Osteoblast (primary cell): ENCODE measurements around the gene ACTL9. TPM values are rescaled to one million over a fixed set of nuclear protein-coding genes. Genes with fewer than 3 reads are reported as not detected.
"Not testable (repeated sequence)": the region's sequence is repeated elsewhere in the genome, so short reads cannot be mapped to it uniquely, and the experiment has no call there.

Experiments used
- DNase-seq: peaks from one replicate; pipeline ENCODE4 v3.0.0; 2011; ENCODE audit warnings: low spot score, mixed read lengths; ENCODE audit not compliant: insufficient read length; ENCODE audit errors: missing footprints
- H2AFZ ChIP-seq: 2 replicates; pipeline ENCODE4 v1.6.0; 2011; ENCODE audit warnings: mild to moderate bottlenecking, low read length
- H3K27ac ChIP-seq: 2 replicates; pipeline ENCODE4 v1.5.1; 2011; ENCODE audit warnings: mild to moderate bottlenecking, low read depth, low read length, moderate library complexity
- H3K27me3 ChIP-seq: 2 replicates; pipeline ENCODE4 v1.6.0; 2012; ENCODE audit warnings: mild to moderate bottlenecking, control low read depth, inconsistent platforms, low read length, moderate library complexity; ENCODE audit not compliant: insufficient read depth
- H3K36me3 ChIP-seq: 2 replicates; pipeline ENCODE4 v1.5.1; 2011; ENCODE audit warnings: mild to moderate bottlenecking, low read length, control low read depth, moderate library complexity; ENCODE audit not compliant: insufficient read depth
- H3K4me1 ChIP-seq: 2 replicates; pipeline ENCODE4 v1.5.1; 2011; ENCODE audit warnings: mild to moderate bottlenecking, low read length, control low read depth, moderate library complexity; ENCODE audit not compliant: insufficient read depth
- H3K4me2 ChIP-seq: 2 replicates; pipeline ENCODE4 v1.6.0; 2011; ENCODE audit warnings: mild to moderate bottlenecking, low read length; ENCODE audit not compliant: insufficient read depth
- H3K4me3 ChIP-seq: fragments of 200-600 bp; sonication (generic); 3 replicates; pipeline ENCODE4 v1.5.1; 2012; ENCODE audit warnings: mild to moderate bottlenecking, low read length, inconsistent platforms; ENCODE audit not compliant: insufficient read depth
- H3K79me2 ChIP-seq: 2 replicates; pipeline ENCODE4 v1.6.0; 2012; ENCODE audit warnings: mild to moderate bottlenecking, low read length, control low read depth, inconsistent platforms; ENCODE audit not compliant: insufficient read depth
- H3K9me3 ChIP-seq: 2 replicates; pipeline ENCODE4 v1.5.1; 2011; ENCODE audit warnings: low read depth, low read length, control low read depth
- H4K20me1 ChIP-seq: 2 replicates; pipeline ENCODE4 v1.6.0; 2012; ENCODE audit warnings: mild to moderate bottlenecking, low read length, control low read depth; ENCODE audit not compliant: insufficient read depth
- CTCF ChIP-seq: IDR thresholded peaks from 2 replicates; pipeline ENCODE4 v1.5.1; 2011; ENCODE audit warnings: mild to moderate bottlenecking, low read depth, low read length, moderate library complexity; ENCODE audit errors: extremely low read depth
- total RNA-seq: library from RNA; depleted of rRNA; stranded (reverse); fragments of >200 nt; gene quantifications from 2 replicates; pipeline ENCODE4 v1.2.3, GENCODE V29; 2012

Gene ACTL9
- total RNA-seq, 1 donor = not detected

GRCh38 chr19:8724276-8724675 lies 25.7 kb upstream of the ACTL9 start:
- Histone ChIP-seq H3K9me3 (peaks cover 1% of the 10 kb centered on the region), H3K27me3 (no peaks in the 10 kb centered on the region), H3K79me2 (no peaks in the 10 kb centered on the region), H3K27ac (no peak overlapping the region), H3K4me2 (no peak overlapping the region), H4K20me1 (no peaks in the 10 kb centered on the region), H2AFZ (no peak overlapping the region), H3K4me1 (no peaks in the 10 kb centered on the region), H3K36me3 (no peaks in the 10 kb centered on the region), H3K4me3 (no peak overlapping the region)
- no peak for TF ChIP-seq CTCF
- DNase-seq = no peak

- H3K4me1 ChIP-seq = no peaks in the 10 kb centered on the region
- no peak for TF ChIP-seq CTCF
- no peak overlapping the region for H3K4me2 ChIP-seq
- H2AFZ ChIP-seq = no peak overlapping the region
- DNase-seq = no peak
- no peak overlapping the region for H3K4me3 ChIP-seq
- H4K20me1 ChIP-seq = no peaks in the 10 kb centered on the region
- no peak overlapping the region for H3K27ac ChIP-seq
- H3K9me3 ChIP-seq = no peaks in the 10 kb centered on the region
- H3K36me3 ChIP-seq = no peaks in the 10 kb centered on the region
- no peaks in the 10 kb centered on the region for H3K27me3 ChIP-seq
- H3K79me2 ChIP-seq = no peaks in the 10 kb centered on the region
Measured at GRCh38 chr19:8722032-8722431, 23.4 kb upstream of the ACTL9 start.

DNA sequence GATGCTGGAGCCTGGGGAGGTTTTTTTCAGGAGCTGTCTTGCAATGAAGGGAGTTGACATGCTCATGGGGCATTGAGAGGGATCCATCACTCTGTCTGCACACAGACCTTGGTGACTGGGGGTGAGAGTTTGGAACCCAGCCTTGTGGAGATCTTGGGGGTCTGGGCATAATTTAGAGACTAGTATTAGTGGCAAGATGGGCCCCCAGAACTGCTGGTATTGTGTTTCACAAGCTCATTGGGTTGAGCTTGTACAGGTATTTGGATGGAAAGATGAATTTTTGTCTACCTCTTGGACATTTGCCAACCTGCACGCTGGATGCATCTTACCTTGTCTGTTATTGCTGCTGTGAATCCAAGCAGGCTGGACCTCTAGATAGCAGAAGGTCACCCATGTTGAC lies 22.7 kb upstream of the ACTL9 start, which contains the start of gene OR2Z1:
Gene OR2Z1, plus strand, starts transcription at position 301 of the 400 bp plus-strand sequence. CDS start 9,395 bp downstream, outside the sequence.
- Histone ChIP-seq H2AFZ (no peak within 1 kb of the TSS), H4K20me1 (no peaks in the 10 kb centered on the region), H3K4me3 (no peak within 1 kb of the TSS), H3K27ac (no peak within 1 kb of the TSS), H3K4me1 (no peaks in the 10 kb centered on the region), H3K79me2 (no peaks in the 10 kb centered on the region), H3K9me3 (no peaks in the 10 kb centered on the region), H3K4me2 (no peak within 1 kb of the TSS), H3K36me3 (no peaks in the 10 kb centered on the region), H3K27me3 (no peaks in the 10 kb centered on the region)
- DNase-seq = no peak
- TF ChIP-seq CTCF = no peak

- H4K20me1 ChIP-seq, H3K4me2 ChIP-seq, H3K27ac ChIP-seq, H2AFZ ChIP-seq, H3K36me3 ChIP-seq, H3K79me2 ChIP-seq, H3K27me3 ChIP-seq, H3K4me1 ChIP-seq, H3K4me3 ChIP-seq, H3K9me3 ChIP-seq, DNase-seq: not testable (repeated sequence)
Measured at GRCh38 chr19:8710337-8710736, 11.7 kb upstream of the ACTL9 start.
